ENCODE results near the gene EIF4E3.

- TF ChIP-seq CTCF (IDR thresholded peaks at IDR 0.05), result no peak
- no peak for TF ChIP-seq SIN3A (IDR thresholded peaks at IDR 0.05; ENCODE audit: borderline replicate concordance, low read depth, low read length)
- no peak for TF ChIP-seq FOSL2 (IDR thresholded peaks at IDR 0.05; ENCODE audit: borderline replicate concordance, low read depth)
- TF ChIP-seq REST (IDR thresholded peaks at IDR 0.05; ENCODE audit: low read depth, low read length), result no peak
Observed at GRCh38 chr3:71713041-71713440, 12.2 kb downstream of the EIF4E3 start.

All from SK-N-SH (cell line).